GM20431 (cell line): ENCODE measurements around the gene RASAL1.

ENCODE experiments used
- in situ Hi-C: fragments of 300-500 bp; cut with MseI, MboI; formaldehyde crosslinking; loops from one replicate; pipeline ENCODE4 v1.15.0; 2020; ENCODE audit warnings: low sequenced_read_pairs; ENCODE audit not compliant: unreplicated experiment

Gene RASAL1

GRCh38 chr12:113063396-113064350 is 71.9 kb downstream of the RASAL1 start:
- in situ Hi-C loops, result no loop called here

GRCh38 chr12:113062502-113063395 is 72.8 kb downstream of the RASAL1 start:
- in situ Hi-C loops, result no loop called here

- in situ Hi-C loops, result no loop called here
Observed at GRCh38 chr12:113061061-113061694, 74.4 kb downstream of the RASAL1 start.

GRCh38 chr12:113060336-113060960 is 75.1 kb downstream of the RASAL1 start:
- in situ Hi-C loops, result no loop called here

GRCh38 chr12:113059071-113059595 is 76.4 kb downstream of the RASAL1 start:
- in situ Hi-C loops, result no loop called here

- in situ Hi-C loops, result no loop called here
Observed at GRCh38 chr12:113058553-113058952, 77.0 kb downstream of the RASAL1 start.

- in situ Hi-C loops, result no loop called here
Observed at GRCh38 chr12:113057565-113058485, 77.7 kb downstream of the RASAL1 start.

- in situ Hi-C loops, result no loop called here
Observed at GRCh38 chr12:113056631-113057488, 78.7 kb downstream of the RASAL1 start, which contains the start of gene DTX1. DTX1 (plus strand) TSS chr12:113056730; CDS start chr12:113058193, 1,463 bp downstream.

- in situ Hi-C loops, result no loop called here
Observed at GRCh38 chr12:113056381-113056630, 79.3 kb downstream of the RASAL1 start.

GRCh38 chr12:113055594-113056380 is 79.8 kb downstream of the RASAL1 start:
- in situ Hi-C loops, result no loop called here

GRCh38 chr12:113054948-113055486 is 80.5 kb downstream of the RASAL1 start:
- in situ Hi-C loops, result no loop called here

- in situ Hi-C loops, result no loop called here
Observed at GRCh38 chr12:113052326-113052725, 83.2 kb downstream of the RASAL1 start.

- in situ Hi-C loops, result no loop called here
Observed at GRCh38 chr12:113051759-113052158, 83.8 kb downstream of the RASAL1 start.

GRCh38 chr12:113050795-113051194 is 84.8 kb downstream of the RASAL1 start:
- in situ Hi-C loops, result no loop called here

GRCh38 chr12:113049976-113050742 is 85.4 kb downstream of the RASAL1 start:
- in situ Hi-C loops, result loop anchor here (10.0 kb wide), 2 partner anchors 55 to 105 kb away; no protein-coding TSS in a partner anchor
